H1 (cell line): ENCODE data around the gene CUL1. TPM values are rescaled to one million over a fixed set of nuclear protein-coding genes. Genes with fewer than 3 reads are reported as not detected.
A peak's percentile ranks its signal among the peaks of the same experiment; 100 is the strongest.

Source experiments
- CTCF ChIA-PET: fragments of 300-600 bp; sonication (Branson Sonifier 250); formaldehyde crosslinking; loops from one replicate; lab custom pipeline; 2021; ENCODE audit not compliant: partially characterized antibody; lab: Charles Lee
- POLR2A ChIA-PET: fragments of 300-600 bp; sonication (Branson Sonifier 250); formaldehyde crosslinking; loops from one replicate; lab custom pipeline; 2021; ENCODE audit warnings: inconsistent platforms; ENCODE audit not compliant: partially characterized antibody; lab: Charles Lee
- DNase-seq, 2 experiments: peaks; one replicate each; pipeline versions ENCODE4 v3.0.0 to v3.0.0-alpha.2; 2010 to 2022; ENCODE audit warnings: low spot score in 2 of 2, low read depth in 1 of 2, mixed read lengths in 1 of 2
- FAIRE-seq: peaks from 2 replicates; lab custom pipeline; 2011; peaks lifted over from hg19 to GRCh38; lab: Jason Lieb, UNC
- H2AFZ ChIP-seq: 2 replicates; pipeline ENCODE4 v1.8.1; 2012; ENCODE audit warnings: low read length, inconsistent platforms
- H2AK5ac ChIP-seq: 2 replicates; pipeline ENCODE4 v1.6.1; 2013; ENCODE audit warnings: low read depth, low read length
- H2BK120ac ChIP-seq: replicated peaks from 2 replicates; pipeline ENCODE3; 2013; ENCODE audit warnings: low read depth, low read length, inconsistent platforms
- H2BK12ac ChIP-seq: 2 replicates; pipeline ENCODE4 v1.6.1; 2013; ENCODE audit warnings: low read depth, low read length
- H2BK15ac ChIP-seq: 2 replicates; pipeline ENCODE4 v1.6.1; 2013; ENCODE audit warnings: low read length
- H2BK20ac ChIP-seq: 2 replicates; pipeline ENCODE4 v1.6.1; 2013; ENCODE audit warnings: low read length
- H2BK5ac ChIP-seq: 2 replicates; pipeline ENCODE4 v1.6.1; 2013; ENCODE audit warnings: low read depth, low read length
- H3K14ac ChIP-seq: 2 replicates; pipeline ENCODE4 v1.6.1; 2013; ENCODE audit warnings: inconsistent platforms; ENCODE audit not compliant: insufficient read length
- H3K18ac ChIP-seq: 2 replicates; pipeline ENCODE4 v1.6.1; 2013; ENCODE audit warnings: low read length; ENCODE audit errors: extremely low read depth
- H3K23ac ChIP-seq: 2 replicates; pipeline ENCODE4 v1.6.1; 2013; ENCODE audit warnings: inconsistent platforms; ENCODE audit not compliant: insufficient read length
- H3K23me2 ChIP-seq: 2 replicates; pipeline ENCODE4 v1.6.1; 2013; ENCODE audit warnings: low read depth, low read length
- H3K27ac ChIP-seq: 2 replicates; pipeline ENCODE4 v1.6.1; 2011; ENCODE audit warnings: low read depth, low read length, inconsistent platforms
- H3K27me3 ChIP-seq, 4 experiments: replicated peaks in 1 of 4; 1 replicate in 1 of 4; 2 replicates in 3 of 4; pipeline versions ENCODE4 v1.6.1 to v1.8.1; 2011 to 2013; ENCODE audit warnings: low read length in 3 of 4, mild to moderate bottlenecking in 3 of 4, inconsistent platforms in 2 of 4, mixed read lengths in 2 of 4, moderate library complexity in 1 of 4; ENCODE audit not compliant: control insufficient read depth in 3 of 4, insufficient read depth in 3 of 4; ENCODE audit errors: extremely low read depth in 1 of 4
- H3K36me3 ChIP-seq, 4 experiments: 2 replicates each; pipeline versions ENCODE4 v1.6.1 to v1.8.1; 2011 to 2013; ENCODE audit warnings: mild to moderate bottlenecking in 4 of 4, low read length in 3 of 4, moderate library complexity in 2 of 4, control low read depth in 1 of 4, inconsistent platforms in 1 of 4; ENCODE audit not compliant: insufficient read depth in 4 of 4, control insufficient read depth in 2 of 4
- H3K4ac ChIP-seq: replicated peaks from 2 replicates; pipeline ENCODE3; 2013; ENCODE audit warnings: low read length, low read depth, mixed read lengths, inconsistent platforms; ENCODE audit not compliant: insufficient read length
- H3K4me1 ChIP-seq, 4 experiments: replicated peaks in 1 of 4; 1 replicate in 1 of 4; 2 replicates in 3 of 4; pipeline versions ENCODE4 v1.6.1 to v1.8.1; 2011 to 2013; ENCODE audit warnings: low read length in 3 of 4, inconsistent platforms in 2 of 4, mixed read lengths in 1 of 4; ENCODE audit not compliant: insufficient read depth in 4 of 4, control insufficient read depth in 3 of 4
- H3K4me2 ChIP-seq, 2 experiments: 2 replicates each; pipeline versions ENCODE4 v1.6.1 to v1.8.1; 2011 to 2013; ENCODE audit warnings: low read depth in 2 of 2, low read length in 2 of 2, control low read depth in 1 of 2, inconsistent platforms in 1 of 2, mild to moderate bottlenecking in 1 of 2; ENCODE audit not compliant: insufficient read depth in 1 of 2
- H3K4me3 ChIP-seq, 4 experiments: fragments of 200-600, 300-600 bp in 1 of 4; sonication (generic), shearing (Covaris generic), sonication (Bioruptor Twin) in 1 of 4; 2 replicates each; pipeline versions ENCODE4 v1.5.1 to v1.8.1; 2011 to 2016; ENCODE audit warnings: low read length in 4 of 4, low read depth in 3 of 4, control low read depth in 2 of 4, inconsistent platforms in 2 of 4, mild to moderate bottlenecking in 2 of 4, mixed read lengths in 1 of 4, moderate library complexity in 1 of 4; ENCODE audit not compliant: insufficient read depth in 2 of 4; ENCODE audit errors: extremely low read depth in 1 of 4
- H3K56ac ChIP-seq: replicated peaks from 2 replicates; pipeline ENCODE3; 2013; ENCODE audit warnings: low read depth, mild to moderate bottlenecking, mixed read lengths, low read length, inconsistent platforms; ENCODE audit not compliant: insufficient read length
- H3K79me1 ChIP-seq: 2 replicates; pipeline ENCODE4 v1.6.1; 2013; ENCODE audit warnings: low read depth, low read length, control low read depth
- H3K79me2 ChIP-seq, 2 experiments: 2 replicates each; pipeline versions ENCODE4 v1.6.1 to v1.8.1; 2012 to 2013; ENCODE audit warnings: low read length in 2 of 2, mild to moderate bottlenecking in 2 of 2, inconsistent platforms in 1 of 2; ENCODE audit not compliant: insufficient read depth in 2 of 2, control insufficient read depth in 1 of 2
- H3K9ac ChIP-seq, 4 experiments: replicated peaks in 1 of 4; 1 replicate in 1 of 4; 2 replicates in 3 of 4; pipeline versions ENCODE4 v1.6.1 to v1.8.1; 2011 to 2013; ENCODE audit warnings: low read depth in 3 of 4, low read length in 3 of 4, control low read depth in 2 of 4, mild to moderate bottlenecking in 2 of 4, moderate library complexity in 2 of 4, inconsistent platforms in 1 of 4; ENCODE audit errors: extremely low read depth in 1 of 4
- H3K9me3 ChIP-seq, 2 experiments: 2 replicates each; pipeline versions ENCODE4 v1.6.1 to v1.8.1; 2012 to 2013; ENCODE audit warnings: mild to moderate bottlenecking in 2 of 2, moderate library complexity in 2 of 2, control low read depth in 1 of 2, inconsistent platforms in 1 of 2, low read depth in 1 of 2, low read length in 1 of 2, mixed read lengths in 1 of 2; ENCODE audit not compliant: insufficient read depth in 2 of 2
- H4K20me1 ChIP-seq, 2 experiments: replicated peaks in 1 of 2; 2 replicates each; pipeline versions ENCODE3 to v1.8.1; 2011 to 2013; ENCODE audit warnings: inconsistent platforms in 2 of 2, low read length in 2 of 2, mild to moderate bottlenecking in 1 of 2; ENCODE audit not compliant: insufficient read depth in 2 of 2, control insufficient read depth in 1 of 2
- H4K5ac ChIP-seq: 2 replicates; pipeline ENCODE4 v1.6.1; 2013; ENCODE audit warnings: low read length, low read depth, mixed read lengths, inconsistent platforms; ENCODE audit not compliant: insufficient read length
- H4K8ac ChIP-seq: 2 replicates; pipeline ENCODE4 v1.8.0; 2013; ENCODE audit warnings: mild to moderate bottlenecking, moderate library complexity, low read length, inconsistent platforms; ENCODE audit not compliant: insufficient read depth; ENCODE audit errors: extremely low read depth
- H4K91ac ChIP-seq: replicated peaks from 2 replicates; pipeline ENCODE3; 2013; ENCODE audit warnings: low read length, mixed read lengths, inconsistent platforms; ENCODE audit not compliant: insufficient read length
- CBX5 ChIP-seq: fragments of 300-800, 300-1000 bp; sonication (generic); IDR thresholded peaks from 2 replicates; pipeline ENCODE4 v1.7.1; 2016; ENCODE audit warnings: antibody characterized with exemption, low read length, low read depth
- EGR1 ChIP-seq: IDR thresholded peaks from 2 replicates; pipeline ENCODE4 v1.6.1; 2011; ENCODE audit warnings: low read depth, low read length, borderline replicate concordance
- KDM1A ChIP-seq: fragments of 200-600, 300-600 bp; sonication (generic); IDR thresholded peaks from 2 replicates; pipeline ENCODE4 v1.7.1; 2016; ENCODE audit warnings: mild to moderate bottlenecking, low read length, borderline replicate concordance
- NRF1 ChIP-seq: IDR thresholded peaks from 2 replicates; pipeline ENCODE4 v1.6.1; 2011; ENCODE audit warnings: mild to moderate bottlenecking, low read depth, low read length, improper control_type of control experiment
- PHF8 ChIP-seq: fragments of 200-600 bp; sonication (generic); conservative IDR thresholded peaks from 2 replicates; pipeline ENCODE4 v1.7.1; 2012; ENCODE audit warnings: low read depth, mild to moderate bottlenecking, inconsistent platforms, low read length, moderate library complexity
- POLR2A ChIP-seq, 2 experiments: IDR thresholded peaks; 1 replicate in 1 of 2; 2 replicates in 1 of 2; pipeline ENCODE4 v1.6.1; 2011; ENCODE audit warnings: low read depth in 2 of 2, low read length in 2 of 2, mild to moderate bottlenecking in 2 of 2; ENCODE audit errors: control extremely low read depth in 1 of 2
- RFX5 ChIP-seq: IDR thresholded peaks from 2 replicates; pipeline ENCODE4 v1.6.1; 2011; ENCODE audit warnings: low read depth, low read length, improper control_type of control experiment, borderline replicate concordance
- RNF2 ChIP-seq: fragments of 200-900, 300-1000 bp; sonication (generic); IDR thresholded peaks from 2 replicates; pipeline ENCODE4 v1.7.1; 2016; ENCODE audit warnings: borderline replicate concordance, low read depth, mild to moderate bottlenecking, antibody characterized with exemption, low read length; ENCODE audit not compliant: poor library complexity, severe bottlenecking; ENCODE audit errors: missing control alignments
- SAP30 ChIP-seq: fragments of 300-600 bp; sonication (generic); IDR thresholded peaks from 2 replicates; pipeline ENCODE4 v1.7.1; 2012; ENCODE audit warnings: low read length, moderate library complexity, mild to moderate bottlenecking, inconsistent platforms; ENCODE audit not compliant: insufficient read depth, insufficient replicate concordance
- SIRT6 ChIP-seq: IDR thresholded peaks from one replicate; pipeline ENCODE4 v1.7.1; 2012; ENCODE audit warnings: low read length, inconsistent platforms
- SP2 ChIP-seq: IDR thresholded peaks from 2 replicates; pipeline ENCODE4 v1.6.1; 2012; ENCODE audit warnings: mild to moderate bottlenecking, low read length, inconsistent platforms
- SUZ12 ChIP-seq: fragments of 200-600 bp; sonication (generic); IDR thresholded peaks from 2 replicates; pipeline ENCODE4 v1.6.1; 2012; ENCODE audit warnings: mild to moderate bottlenecking, inconsistent platforms, low read length, moderate library complexity, mixed read lengths
- TAF7 ChIP-seq: optimal IDR thresholded peaks from 2 replicates; pipeline ENCODE3; 2011; ENCODE audit warnings: low read depth, mild to moderate bottlenecking, inconsistent platforms, low read length, moderate library complexity, borderline replicate concordance
- TCF12 ChIP-seq: IDR thresholded peaks from 2 replicates; pipeline ENCODE4 v1.6.1; 2011; ENCODE audit warnings: low read depth, mild to moderate bottlenecking, low read length
- WGBS, 2 experiments: shearing (Covaris generic) in 1 of 2; methylation state at CpG; one replicate each; pipeline versions ENCODE4 v1.1.6 to v1.1.7; 2013 to 2015; ENCODE audit warnings: low lambda C conversion rate in 2 of 2, mixed read lengths in 2 of 2, inconsistent platforms in 1 of 2, low coverage in 1 of 2, missing lambda C conversion rate in 1 of 2; ENCODE audit not compliant: insufficient replicate concordance in 2 of 2, insufficient coverage in 1 of 2, insufficient read length in 1 of 2; ENCODE audit errors: extremely low coverage in 1 of 2, missing lambda C conversion rate in 1 of 2; 5-methylcytosine and 5-hydroxymethylcytosine counted together
- polyA plus RNA-seq, 7 experiments: library from polyadenylated mRNA; depleted of rRNA in 3 of 7; stranded (reverse) in 5 of 7; unstranded in 2 of 7; fragments of >200 nt in 5 of 7; fragments of 200-250 nt in 2 of 7; gene quantifications; 1 replicate in 5 of 7; 2 replicates in 1 of 7; 4 replicates in 1 of 7; pipeline versions ENCODE4 v1.2.1 to v1.2.3, GENCODE V29; 2011 to 2013; ENCODE audit warnings: missing spikeins in 2 of 7, mixed read lengths in 2 of 7
- total RNA-seq: library from RNA; stranded (reverse); fragmentation: NEBNext Ultra II Directional; extraction: Animal tissue kit (Norgen Biotek cat#: 25700); gene quantifications from 2 replicates; pipeline ENCODE4 v1.2.1, GENCODE V29; 2021

Gene CUL1
- total and polyA plus RNA-seq, 2 of the 8 experiments (the other 6 are each of a cell fraction or from before 2014, with no cell fraction given): 33.0 to 77.3 TPM

DNA sequence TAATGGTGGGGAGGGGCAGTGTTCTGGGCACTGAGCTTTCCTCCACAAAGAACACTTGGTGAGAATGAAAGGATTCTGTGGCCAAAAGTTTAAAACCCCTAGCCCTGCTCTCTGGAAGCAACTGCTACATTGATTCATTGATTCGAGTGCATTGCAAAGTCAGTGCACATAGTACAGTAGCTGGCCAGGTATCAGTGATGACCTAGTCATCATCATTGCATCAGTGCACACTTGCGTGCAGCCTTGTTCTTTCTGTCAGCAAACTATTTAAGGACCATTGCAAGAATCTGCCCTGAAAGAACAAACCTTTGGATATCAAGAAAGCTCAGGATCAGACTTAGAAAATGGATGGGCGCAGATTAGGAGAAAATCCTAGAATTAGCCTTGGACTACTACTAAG lies 47.4 kb downstream of the CUL1 start:
- H2BK12ac ChIP-seq: no peak overlapping the region
- H2AFZ ChIP-seq: no peak overlapping the region
- H4K91ac ChIP-seq: no peak overlapping the region
- H3K36me3 ChIP-seq: peaks cover 2 to 14% (median 7%) of the 10 kb centered on the region in 4 experiments; a peak in 3 of 8 replicates
- H2BK15ac ChIP-seq: no peak overlapping the region
- no peak overlapping the region for H3K27ac ChIP-seq
- H3K27me3 ChIP-seq: no peaks in the 10 kb centered on the region
- no peak overlapping the region for H3K56ac ChIP-seq
- peak overlapping the region; percentile 0; the same call in 1 of the 2 replicates for H2BK5ac ChIP-seq
- no peak overlapping the region; a peak in 1 of 7 replicates for H3K9ac ChIP-seq
- 0 out of 4 replicates have a peak overlapping the region, but pooled peaks have one; percentile 16 to 19 for H3K4me2 ChIP-seq
- H3K4me1 ChIP-seq: peaks cover 5 to 10% (median 8%) of the 10 kb centered on the region in 4 experiments; a peak in 6 of 7 replicates
- no peak overlapping the region for H3K4ac ChIP-seq
- H3K14ac ChIP-seq: no peak overlapping the region
- H3K79me1 ChIP-seq: peaks cover 4% of the 10 kb centered on the region; the same call in 1 of the 2 replicates
- no peak for FAIRE-seq
- DNase-seq: no peak
- no peaks in the 10 kb centered on the region; a peak in 1 of 4 replicates for H3K9me3 ChIP-seq
- H2BK20ac ChIP-seq: no peak overlapping the region
- no peak overlapping the region for H3K4me3 ChIP-seq
- no peak overlapping the region for H2AK5ac ChIP-seq
- H4K5ac ChIP-seq: no peak overlapping the region
- ChIA-PET POLR2A (interaction anchor here (1.1 to 2.2 kb wide), 6 partner anchors 12 to 218 kb away, joined by 3 to 21 read pairs (median 3); partner anchors contain the start of gene CUL1), CTCF (interaction anchor here (0.7 to 4.2 kb wide), 18 partner anchors 8 to 221 kb away, joined by 3 to 35 read pairs (median 5); no protein-coding TSS in a partner anchor)
- no peaks in the 10 kb centered on the region for H4K20me1 ChIP-seq
- H2BK120ac ChIP-seq: no peak overlapping the region
- WGBS, 2 experiments: 74% methylated on average over 3 of the region's 3 CpGs; no CpG with 5 or more reads in 1 of the 2 experiments
- peaks cover 0 to 49% of the 10 kb centered on the region in 2 experiments; a peak in 2 of 4 replicates for H3K79me2 ChIP-seq
- H4K8ac ChIP-seq: no peak overlapping the region
- no peaks in the 10 kb centered on the region for H3K23me2 ChIP-seq
- H3K23ac ChIP-seq: no peak overlapping the region
- no peak overlapping the region for H3K18ac ChIP-seq
- TF ChIP-seq TCF12: no peak
- no peak for TF ChIP-seq NRF1
- TF ChIP-seq SUZ12: no peak
- TF ChIP-seq SAP30: no peak
- TF ChIP-seq CBX5: no peak
- no peak for TF ChIP-seq KDM1A
- TF ChIP-seq RNF2: no peak
- no peak for TF ChIP-seq SP2
- TF ChIP-seq PHF8: no peak
- TF ChIP-seq EGR1: no peak
- TF ChIP-seq POLR2A (IDR thresholded peaks at IDR 0.05; ENCODE audit: control extremely low read depth in 1 of 2, low read depth in 2 of 2, low read length in 2 of 2): no peak
- no peak for TF ChIP-seq RFX5
- TF ChIP-seq TAF7: no peak
- no peak for TF ChIP-seq SIRT6
